ENCODE data around the gene OXSR1.

Gene OXSR1

DNA sequence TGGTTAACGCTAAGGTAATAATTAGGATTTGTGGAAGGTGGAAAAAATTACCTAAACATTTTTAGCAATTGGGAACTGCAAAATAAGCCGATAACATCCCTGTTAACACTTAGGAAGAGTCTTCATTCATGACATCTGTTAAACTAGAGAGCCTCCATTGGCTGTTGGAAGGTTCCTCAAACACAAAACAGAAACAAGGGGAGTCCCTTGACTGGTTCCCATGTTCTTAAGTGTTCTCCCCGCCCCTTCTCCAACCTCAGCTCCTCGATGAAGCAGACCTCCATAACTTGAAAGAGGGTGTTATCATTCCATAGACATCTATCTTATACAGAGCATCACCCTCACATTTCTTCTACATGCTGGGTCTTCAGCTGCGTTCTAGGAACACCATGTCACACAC lies 102.8 kb downstream of the OXSR1 start:
- H4K20me1 ChIP-seq (ENCODE audit: insufficient read depth, low read length), result no peaks in the 10 kb centered on the region
- no peaks in the 10 kb centered on the region for H3K36me3 ChIP-seq (ENCODE audit: insufficient read depth, low read length)
- no peak overlapping the region for H3K4me3 ChIP-seq (ENCODE audit: low read depth in 1 of 2, low read length in 2 of 2)
- TF ChIP-seq EZH2 (IDR thresholded peaks at IDR 0.05; ENCODE audit: borderline replicate concordance, low read depth, low read length, severe bottlenecking) (no peak), CTCF (IDR thresholded peaks at IDR 0.05; ENCODE audit: borderline replicate concordance, extremely low read depth, low read length, poor library complexity, severe bottlenecking) (no peak)
- H3K4me1 ChIP-seq (ENCODE audit: insufficient read depth, low read length), result no peaks in the 10 kb centered on the region
- no peak for DNase-seq
- no peak overlapping the region for H2AFZ ChIP-seq (ENCODE audit: low read depth, low read length)
- no peak for ATAC-seq (ENCODE audit: insufficient read depth, low read depth)
- no peak overlapping the region for H3K9ac ChIP-seq (ENCODE audit: low read depth, low read length)
- no peaks in the 10 kb centered on the region for H3K9me3 ChIP-seq (ENCODE audit: insufficient read depth, low read length, severe bottlenecking)
- H3K27me3 ChIP-seq (ENCODE audit: insufficient read depth, low read length, poor library complexity), result no peaks in the 10 kb centered on the region
- H3K27ac ChIP-seq (ENCODE audit: low read length), result no peak overlapping the region
- H3K4me2 ChIP-seq (ENCODE audit: insufficient read depth, low read length), result no peak overlapping the region
- H3K79me2 ChIP-seq (ENCODE audit: insufficient read depth, low read length), result no peaks in the 10 kb centered on the region

GRCh38 chr3:38268522-38268921 lies 103.2 kb downstream of the OXSR1 start:
- Histone ChIP-seq H3K4me3 (ENCODE audit: low read depth in 1 of 2, low read length in 2 of 2) (no peak overlapping the region), H3K36me3 (ENCODE audit: insufficient read depth, low read length) (no peaks in the 10 kb centered on the region), H3K9ac (ENCODE audit: low read depth, low read length) (no peak overlapping the region), H3K9me3 (ENCODE audit: insufficient read depth, low read length, severe bottlenecking) (no peaks in the 10 kb centered on the region), H3K4me2 (ENCODE audit: insufficient read depth, low read length) (no peak overlapping the region), H3K27me3 (ENCODE audit: insufficient read depth, low read length, poor library complexity) (no peaks in the 10 kb centered on the region), H3K27ac (ENCODE audit: low read length) (no peak overlapping the region), H2AFZ (ENCODE audit: low read depth, low read length) (no peak overlapping the region), H3K79me2 (ENCODE audit: insufficient read depth, low read length) (no peaks in the 10 kb centered on the region), H4K20me1 (ENCODE audit: insufficient read depth, low read length) (no peaks in the 10 kb centered on the region), H3K4me1 (ENCODE audit: insufficient read depth, low read length) (no peaks in the 10 kb centered on the region)
- ATAC-seq (ENCODE audit: insufficient read depth, low read depth), result no peak
- DNase-seq, result no peak
- TF ChIP-seq CTCF (IDR thresholded peaks at IDR 0.05; ENCODE audit: borderline replicate concordance, extremely low read depth, low read length, poor library complexity, severe bottlenecking) (no peak), EZH2 (IDR thresholded peaks at IDR 0.05; ENCODE audit: borderline replicate concordance, low read depth, low read length, severe bottlenecking) (no peak)

DNA sequence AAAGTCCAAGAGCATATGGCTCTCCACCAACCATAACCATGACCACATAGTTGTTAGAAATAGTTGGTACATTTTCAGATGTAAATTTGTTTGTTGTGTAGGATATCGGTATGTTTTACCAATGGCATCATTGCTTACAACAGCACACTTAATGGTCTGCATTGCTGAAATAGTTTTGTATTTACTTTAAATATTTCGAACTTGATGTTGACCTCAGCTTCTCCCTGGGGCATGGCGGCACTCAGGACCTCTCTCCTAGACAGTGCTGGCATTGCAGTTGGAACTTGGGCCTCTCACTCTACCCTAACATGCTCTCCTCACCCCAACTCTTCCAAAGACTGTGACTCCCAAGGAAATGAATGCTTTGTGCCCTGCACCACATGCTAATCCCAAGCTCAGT lies 105.3 kb downstream of the OXSR1 start:
- H3K36me3 ChIP-seq (ENCODE audit: insufficient read depth, low read length), result no peaks in the 10 kb centered on the region
- no peak for DNase-seq
- no peak for TF ChIP-seq EZH2 (IDR thresholded peaks at IDR 0.05; ENCODE audit: borderline replicate concordance, low read depth, low read length, severe bottlenecking)
- no peak for TF ChIP-seq CTCF (IDR thresholded peaks at IDR 0.05; ENCODE audit: borderline replicate concordance, extremely low read depth, low read length, poor library complexity, severe bottlenecking)

GRCh38 chr3:38271553-38271952 lies 106.2 kb downstream of the OXSR1 start:
- no peaks in the 10 kb centered on the region for H3K27me3 ChIP-seq (ENCODE audit: insufficient read depth, low read length, poor library complexity)
- no peak overlapping the region for H3K4me2 ChIP-seq (ENCODE audit: insufficient read depth, low read length)
- DNase-seq (no peak), ATAC-seq (ENCODE audit: insufficient read depth, low read depth) (no peak)
- no peak overlapping the region for H3K9ac ChIP-seq (ENCODE audit: low read depth, low read length)
- H3K27ac ChIP-seq (ENCODE audit: low read length), result no peak overlapping the region
- H2AFZ ChIP-seq (ENCODE audit: low read depth, low read length), result no peak overlapping the region
- TF ChIP-seq CTCF (IDR thresholded peaks at IDR 0.05; ENCODE audit: borderline replicate concordance, extremely low read depth, low read length, poor library complexity, severe bottlenecking) (no peak), EZH2 (IDR thresholded peaks at IDR 0.05; ENCODE audit: borderline replicate concordance, low read depth, low read length, severe bottlenecking) (no peak)
- no peaks in the 10 kb centered on the region for H3K4me1 ChIP-seq (ENCODE audit: insufficient read depth, low read length)
- H3K4me3 ChIP-seq (ENCODE audit: low read depth in 1 of 2, low read length in 2 of 2), result no peak overlapping the region
- H3K36me3 ChIP-seq (ENCODE audit: insufficient read depth, low read length), result no peaks in the 10 kb centered on the region
- H3K79me2 ChIP-seq (ENCODE audit: insufficient read depth, low read length), result no peaks in the 10 kb centered on the region
- H4K20me1 ChIP-seq (ENCODE audit: insufficient read depth, low read length), result no peaks in the 10 kb centered on the region
- H3K9me3 ChIP-seq (ENCODE audit: insufficient read depth, low read length, severe bottlenecking), result no peaks in the 10 kb centered on the region

More for the DNA sequence above, 105.3 kb downstream of the OXSR1 start:
- Histone ChIP-seq H3K4me3 (ENCODE audit: low read depth in 1 of 2, low read length in 2 of 2) (no peak overlapping the region), H3K4me2 (ENCODE audit: insufficient read depth, low read length) (no peak overlapping the region), H3K9me3 (ENCODE audit: insufficient read depth, low read length, severe bottlenecking) (no peaks in the 10 kb centered on the region), H3K27me3 (ENCODE audit: insufficient read depth, low read length, poor library complexity) (no peaks in the 10 kb centered on the region), H3K79me2 (ENCODE audit: insufficient read depth, low read length) (no peaks in the 10 kb centered on the region), H2AFZ (ENCODE audit: low read depth, low read length) (no peak overlapping the region), H3K9ac (ENCODE audit: low read depth, low read length) (no peak overlapping the region), H4K20me1 (ENCODE audit: insufficient read depth, low read length) (no peaks in the 10 kb centered on the region), H3K27ac (ENCODE audit: low read length) (no peak overlapping the region), H3K4me1 (ENCODE audit: insufficient read depth, low read length) (no peaks in the 10 kb centered on the region)
- ATAC-seq (ENCODE audit: insufficient read depth, low read depth), result no peak
